Measurements from ENCODE around the gene RTCA.

RTCA gene

GRCh38 chr1:100305954-100306353, 39.9 kb downstream of the RTCA start:
- H3K27me3 ChIP-seq (ENCODE audit: insufficient read depth, low read depth, severe bottlenecking) = no peaks in the 10 kb centered on the region

GRCh38 chr1:100306735-100307313, 40.8 kb downstream of the RTCA start:
- H3K4me3 ChIP-seq (ENCODE audit: low read depth, low read length) = no peak overlapping the region
- no peaks in the 10 kb centered on the region for H3K9me3 ChIP-seq (ENCODE audit: severe bottlenecking)
- no peaks in the 10 kb centered on the region for H3K36me3 ChIP-seq
- no peak for DNase-seq
- H3K27me3 ChIP-seq (ENCODE audit: insufficient read depth, low read depth, severe bottlenecking) = no peaks in the 10 kb centered on the region
- TF ChIP-seq, protein P1, sequence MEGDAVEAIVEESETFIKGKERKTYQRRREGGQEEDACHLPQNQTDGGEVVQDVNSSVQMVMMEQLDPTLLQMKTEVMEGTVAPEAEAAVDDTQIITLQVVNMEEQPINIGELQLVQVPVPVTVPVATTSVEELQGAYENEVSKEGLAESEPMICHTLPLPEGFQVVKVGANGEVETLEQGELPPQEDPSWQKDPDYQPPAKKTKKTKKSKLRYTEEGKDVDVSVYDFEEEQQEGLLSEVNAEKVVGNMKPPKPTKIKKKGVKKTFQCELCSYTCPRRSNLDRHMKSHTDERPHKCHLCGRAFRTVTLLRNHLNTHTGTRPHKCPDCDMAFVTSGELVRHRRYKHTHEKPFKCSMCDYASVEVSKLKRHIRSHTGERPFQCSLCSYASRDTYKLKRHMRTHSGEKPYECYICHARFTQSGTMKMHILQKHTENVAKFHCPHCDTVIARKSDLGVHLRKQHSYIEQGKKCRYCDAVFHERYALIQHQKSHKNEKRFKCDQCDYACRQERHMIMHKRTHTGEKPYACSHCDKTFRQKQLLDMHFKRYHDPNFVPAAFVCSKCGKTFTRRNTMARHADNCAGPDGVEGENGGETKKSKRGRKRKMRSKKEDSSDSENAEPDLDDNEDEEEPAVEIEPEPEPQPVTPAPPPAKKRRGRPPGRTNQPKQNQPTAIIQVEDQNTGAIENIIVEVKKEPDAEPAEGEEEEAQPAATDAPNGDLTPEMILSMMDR (IDR thresholded peaks at IDR 0.05; ENCODE audit: low read depth, low read length) = no peak
- no peak overlapping the region for H3K27ac ChIP-seq

More at GRCh38 chr1:100305954-100306353, 39.9 kb downstream of the RTCA start:
- no peaks in the 10 kb centered on the region for H3K36me3 ChIP-seq
- DNase-seq = no peak
- H3K27ac ChIP-seq = no peak overlapping the region
- TF ChIP-seq, protein P1 (IDR thresholded peaks at IDR 0.05; ENCODE audit: low read depth, low read length) = no peak
- H3K4me3 ChIP-seq (ENCODE audit: low read depth, low read length) = no peak overlapping the region
- H3K9me3 ChIP-seq (ENCODE audit: severe bottlenecking) = no peaks in the 10 kb centered on the region

DNA sequence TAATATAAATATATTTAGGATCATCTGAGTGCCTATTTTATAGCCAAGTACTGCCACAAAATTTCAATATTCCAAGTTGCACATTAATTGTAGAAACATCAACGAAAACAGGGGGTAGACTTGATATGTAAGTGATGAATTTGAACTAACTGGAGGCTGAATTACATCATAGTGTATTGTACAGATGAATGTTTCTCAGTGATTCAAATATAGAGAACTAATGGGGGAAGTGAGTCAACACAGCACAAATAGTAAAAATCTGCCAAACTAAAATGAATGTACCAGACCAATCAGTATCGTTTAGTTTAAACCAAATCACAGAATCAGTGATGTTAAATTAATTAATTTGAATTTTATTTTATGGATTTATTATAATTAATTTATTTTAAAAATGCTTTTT, 42.8 kb downstream of the RTCA start:
- Histone ChIP-seq H3K27ac (no peak overlapping the region), H3K4me3 (ENCODE audit: low read depth, low read length) (no peak overlapping the region), H3K27me3 (ENCODE audit: insufficient read depth, low read depth, severe bottlenecking) (no peaks in the 10 kb centered on the region), H3K36me3 (no peaks in the 10 kb centered on the region), H3K9me3 (ENCODE audit: severe bottlenecking) (no peaks in the 10 kb centered on the region)
- no peak for DNase-seq
- TF ChIP-seq, protein P1 (IDR thresholded peaks at IDR 0.05; ENCODE audit: low read depth, low read length) = no peak

DNA sequence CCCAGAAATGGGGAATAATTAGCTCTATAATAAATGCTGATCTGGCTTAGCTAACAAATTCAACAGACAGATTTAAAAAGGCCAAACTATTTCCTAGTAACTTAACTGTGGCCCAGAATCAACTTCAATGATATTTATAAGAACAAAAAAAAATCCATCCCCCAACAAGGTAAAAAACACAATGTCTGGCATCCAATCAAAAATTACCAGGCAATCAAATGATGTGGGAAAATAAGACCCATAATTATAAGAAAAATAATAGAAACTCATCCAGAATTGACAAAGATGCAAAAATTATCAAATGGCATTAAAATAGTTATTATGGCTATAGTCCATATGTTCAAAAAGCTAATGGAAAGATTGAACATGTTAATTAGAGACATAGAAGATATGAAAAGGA, 43.8 kb downstream of the RTCA start:
- Histone ChIP-seq H3K27ac (no peak overlapping the region), H3K4me3 (ENCODE audit: low read depth, low read length) (no peak overlapping the region), H3K27me3 (ENCODE audit: insufficient read depth, low read depth, severe bottlenecking) (no peaks in the 10 kb centered on the region), H3K36me3 (no peaks in the 10 kb centered on the region), H3K9me3 (ENCODE audit: severe bottlenecking) (no peaks in the 10 kb centered on the region)
- DNase-seq = no peak
- TF ChIP-seq, protein P1 (IDR thresholded peaks at IDR 0.05; ENCODE audit: low read depth, low read length) = no peak

GRCh38 chr1:100313382-100313781, 47.4 kb downstream of the RTCA start:
- TF ChIP-seq, protein P1 (IDR thresholded peaks at IDR 0.05; ENCODE audit: low read depth, low read length) = no peak
- peaks cover 8% of the 10 kb centered on the region for H3K9me3 ChIP-seq (ENCODE audit: severe bottlenecking)
- no peak overlapping the region for H3K4me3 ChIP-seq (ENCODE audit: low read depth, low read length)
- H3K27ac ChIP-seq = no peak overlapping the region
- H3K27me3 ChIP-seq (ENCODE audit: insufficient read depth, low read depth, severe bottlenecking) = no peaks in the 10 kb centered on the region
- no peak for DNase-seq
- H3K36me3 ChIP-seq = no peaks in the 10 kb centered on the region

DNA sequence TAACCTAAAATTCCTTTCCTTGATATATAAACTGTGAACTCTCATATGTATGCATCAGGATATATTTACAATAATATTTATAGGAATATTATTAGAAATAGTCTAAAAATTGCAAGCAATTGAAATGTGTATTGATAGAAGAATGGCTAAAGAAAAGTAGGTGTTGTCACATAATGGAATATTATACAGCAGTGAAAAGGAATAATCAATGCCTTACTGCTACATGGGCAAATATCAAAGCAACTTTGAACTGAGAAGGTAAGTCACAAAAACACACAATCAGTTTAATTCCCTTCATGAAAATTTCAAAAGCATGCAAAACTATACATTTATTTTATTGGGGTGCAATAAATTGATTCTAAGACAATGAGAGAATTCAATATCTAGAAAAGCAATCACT, 50.6 kb downstream of the RTCA start:
- no peak for DNase-seq
- H3K27ac ChIP-seq = no peak overlapping the region
- H3K9me3 ChIP-seq (ENCODE audit: severe bottlenecking) = peaks cover 8% of the 10 kb centered on the region
- no peak overlapping the region for H3K4me3 ChIP-seq (ENCODE audit: low read depth, low read length)
- H3K27me3 ChIP-seq (ENCODE audit: insufficient read depth, low read depth, severe bottlenecking) = no peaks in the 10 kb centered on the region
- H3K36me3 ChIP-seq = no peaks in the 10 kb centered on the region
- TF ChIP-seq, protein P1 (IDR thresholded peaks at IDR 0.05; ENCODE audit: low read depth, low read length) = no peak
